ENCODE data around the gene KCNIP1.

KCNIP1 gene

DNA sequence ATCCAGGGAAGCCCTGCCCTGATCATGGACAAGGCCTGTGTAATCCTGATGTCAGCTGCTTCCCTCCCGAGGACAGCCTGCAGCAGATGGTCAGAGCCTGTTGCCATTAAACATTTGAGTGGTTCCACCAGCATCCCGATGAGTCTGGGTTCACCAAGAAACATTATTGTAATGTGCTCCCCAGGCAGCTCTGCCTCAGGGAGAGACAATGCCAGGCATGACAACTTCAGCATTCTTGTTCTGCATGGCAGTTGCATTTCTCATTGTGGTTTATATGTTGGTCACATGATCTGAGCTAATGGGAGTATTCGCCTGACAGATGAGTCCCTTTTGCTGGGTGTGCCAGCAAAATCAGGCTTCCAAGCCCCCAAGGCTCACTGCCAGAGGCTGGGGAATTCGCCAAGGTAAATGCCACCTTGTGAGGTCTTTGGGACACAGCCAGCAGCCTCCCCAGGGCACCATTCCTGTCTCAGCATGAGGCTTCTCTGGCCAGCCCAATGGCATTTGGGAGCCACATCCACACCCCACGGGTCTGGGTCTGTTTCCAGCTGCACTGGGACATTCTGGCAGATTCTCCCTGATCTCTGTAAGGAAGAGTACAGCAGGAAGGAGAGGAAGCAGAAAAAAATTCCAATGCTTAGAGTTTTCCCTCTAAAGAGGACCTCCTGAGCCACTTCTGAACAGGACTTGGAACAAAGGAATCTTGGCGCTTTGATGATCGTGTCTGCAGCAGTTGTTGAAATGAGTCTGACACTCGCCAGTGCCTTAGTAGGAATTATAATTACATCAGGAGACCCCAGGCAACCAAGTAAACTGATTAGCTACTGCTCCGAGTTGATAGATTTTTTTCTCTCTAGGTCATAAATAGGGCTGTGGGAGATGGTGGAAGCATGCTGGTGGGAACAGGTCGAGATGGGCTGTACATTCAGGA, 18.7 kb downstream of the KCNIP1 start:
- Histone ChIP-seq H3K27ac (replicated peaks) (no peak overlapping the region), H3K4me3 (replicated peaks; ENCODE audit: insufficient read depth, low read length) (no peak overlapping the region), H3K27me3 (ENCODE audit: insufficient read depth, poor library complexity, severe bottlenecking) (no peaks in the 10 kb centered on the region)
- no peak for DNase-seq (ENCODE audit: low read depth in 1 of 2, low spot score in 1 of 2)
- TF ChIP-seq, protein P1, sequence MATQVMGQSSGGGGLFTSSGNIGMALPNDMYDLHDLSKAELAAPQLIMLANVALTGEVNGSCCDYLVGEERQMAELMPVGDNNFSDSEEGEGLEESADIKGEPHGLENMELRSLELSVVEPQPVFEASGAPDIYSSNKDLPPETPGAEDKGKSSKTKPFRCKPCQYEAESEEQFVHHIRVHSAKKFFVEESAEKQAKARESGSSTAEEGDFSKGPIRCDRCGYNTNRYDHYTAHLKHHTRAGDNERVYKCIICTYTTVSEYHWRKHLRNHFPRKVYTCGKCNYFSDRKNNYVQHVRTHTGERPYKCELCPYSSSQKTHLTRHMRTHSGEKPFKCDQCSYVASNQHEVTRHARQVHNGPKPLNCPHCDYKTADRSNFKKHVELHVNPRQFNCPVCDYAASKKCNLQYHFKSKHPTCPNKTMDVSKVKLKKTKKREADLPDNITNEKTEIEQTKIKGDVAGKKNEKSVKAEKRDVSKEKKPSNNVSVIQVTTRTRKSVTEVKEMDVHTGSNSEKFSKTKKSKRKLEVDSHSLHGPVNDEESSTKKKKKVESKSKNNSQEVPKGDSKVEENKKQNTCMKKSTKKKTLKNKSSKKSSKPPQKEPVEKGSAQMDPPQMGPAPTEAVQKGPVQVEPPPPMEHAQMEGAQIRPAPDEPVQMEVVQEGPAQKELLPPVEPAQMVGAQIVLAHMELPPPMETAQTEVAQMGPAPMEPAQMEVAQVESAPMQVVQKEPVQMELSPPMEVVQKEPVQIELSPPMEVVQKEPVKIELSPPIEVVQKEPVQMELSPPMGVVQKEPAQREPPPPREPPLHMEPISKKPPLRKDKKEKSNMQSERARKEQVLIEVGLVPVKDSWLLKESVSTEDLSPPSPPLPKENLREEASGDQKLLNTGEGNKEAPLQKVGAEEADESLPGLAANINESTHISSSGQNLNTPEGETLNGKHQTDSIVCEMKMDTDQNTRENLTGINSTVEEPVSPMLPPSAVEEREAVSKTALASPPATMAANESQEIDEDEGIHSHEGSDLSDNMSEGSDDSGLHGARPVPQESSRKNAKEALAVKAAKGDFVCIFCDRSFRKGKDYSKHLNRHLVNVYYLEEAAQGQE (IDR thresholded peaks at IDR 0.05; ENCODE audit: insufficient replicate concordance, low read depth): no peak
- TF ChIP-seq, protein P2, sequence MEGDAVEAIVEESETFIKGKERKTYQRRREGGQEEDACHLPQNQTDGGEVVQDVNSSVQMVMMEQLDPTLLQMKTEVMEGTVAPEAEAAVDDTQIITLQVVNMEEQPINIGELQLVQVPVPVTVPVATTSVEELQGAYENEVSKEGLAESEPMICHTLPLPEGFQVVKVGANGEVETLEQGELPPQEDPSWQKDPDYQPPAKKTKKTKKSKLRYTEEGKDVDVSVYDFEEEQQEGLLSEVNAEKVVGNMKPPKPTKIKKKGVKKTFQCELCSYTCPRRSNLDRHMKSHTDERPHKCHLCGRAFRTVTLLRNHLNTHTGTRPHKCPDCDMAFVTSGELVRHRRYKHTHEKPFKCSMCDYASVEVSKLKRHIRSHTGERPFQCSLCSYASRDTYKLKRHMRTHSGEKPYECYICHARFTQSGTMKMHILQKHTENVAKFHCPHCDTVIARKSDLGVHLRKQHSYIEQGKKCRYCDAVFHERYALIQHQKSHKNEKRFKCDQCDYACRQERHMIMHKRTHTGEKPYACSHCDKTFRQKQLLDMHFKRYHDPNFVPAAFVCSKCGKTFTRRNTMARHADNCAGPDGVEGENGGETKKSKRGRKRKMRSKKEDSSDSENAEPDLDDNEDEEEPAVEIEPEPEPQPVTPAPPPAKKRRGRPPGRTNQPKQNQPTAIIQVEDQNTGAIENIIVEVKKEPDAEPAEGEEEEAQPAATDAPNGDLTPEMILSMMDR (IDR thresholded peaks at IDR 0.05; ENCODE audit: insufficient read depth, low read length): no peak
- TF ChIP-seq GABPA (IDR thresholded peaks at IDR 0.05; ENCODE audit: low read depth): no peak
- TF ChIP-seq SPI1 (IDR thresholded peaks at IDR 0.05; ENCODE audit: borderline replicate concordance, low read depth): no peak
- no peak for TF ChIP-seq POLR2AphosphoS5 (IDR thresholded peaks at IDR 0.05; ENCODE audit: low read depth)

DNA sequence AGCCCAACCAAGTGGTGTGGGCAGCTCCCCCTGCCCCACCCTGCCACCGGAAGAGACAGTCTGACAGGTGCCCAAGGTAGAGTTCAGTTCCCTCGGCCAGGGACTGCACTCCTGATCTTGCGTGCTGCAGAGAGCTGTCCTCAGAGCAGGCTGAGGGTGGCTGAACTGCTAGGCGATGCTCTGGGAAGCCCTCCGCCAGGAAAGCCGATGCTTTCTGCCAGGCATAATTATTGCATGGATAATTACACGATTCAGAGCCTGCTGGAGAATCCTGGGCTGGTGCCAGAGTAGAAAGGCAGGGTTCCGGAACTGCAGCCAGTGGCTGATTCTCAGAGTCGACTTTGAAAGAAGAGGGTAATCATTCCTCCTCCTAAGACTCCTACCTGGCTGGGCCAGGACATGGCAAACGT, 19.3 kb downstream of the KCNIP1 start:
- no peak for DNase-seq (ENCODE audit: low read depth in 1 of 2, low spot score in 1 of 2)
- TF ChIP-seq, protein P1 (IDR thresholded peaks at IDR 0.05; ENCODE audit: insufficient replicate concordance, low read depth): no peak
- TF ChIP-seq SPI1 (IDR thresholded peaks at IDR 0.05; ENCODE audit: borderline replicate concordance, low read depth) (no peak), POLR2AphosphoS5 (IDR thresholded peaks at IDR 0.05; ENCODE audit: low read depth) (no peak), GABPA (IDR thresholded peaks at IDR 0.05; ENCODE audit: low read depth) (no peak)
- TF ChIP-seq, protein P2 (IDR thresholded peaks at IDR 0.05; ENCODE audit: insufficient read depth, low read length): no peak
- H3K4me3 ChIP-seq (replicated peaks; ENCODE audit: insufficient read depth, low read length): no peak overlapping the region
- H3K27ac ChIP-seq (replicated peaks): no peak overlapping the region
- H3K27me3 ChIP-seq (ENCODE audit: insufficient read depth, poor library complexity, severe bottlenecking): no peaks in the 10 kb centered on the region

DNA sequence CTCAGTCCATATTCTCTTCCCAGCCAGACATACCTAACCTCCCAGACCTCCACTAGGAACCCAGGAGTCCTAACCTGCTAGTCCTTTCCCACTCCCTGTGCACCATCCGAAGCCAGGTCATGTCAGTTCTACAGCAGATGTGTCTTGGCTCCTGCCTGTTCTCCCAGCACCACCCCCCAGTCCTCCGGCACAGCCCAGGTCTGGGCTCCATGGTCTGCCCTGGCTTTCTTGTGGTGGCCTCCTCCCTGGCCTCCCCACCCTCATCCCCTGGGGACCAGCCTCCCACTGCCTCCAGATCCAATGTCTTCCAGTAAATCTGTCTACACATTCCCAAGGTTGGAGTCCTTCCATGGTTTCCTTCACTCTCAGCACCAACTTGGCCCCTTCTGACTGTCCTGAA, 20.0 kb downstream of the KCNIP1 start:
- Histone ChIP-seq H3K27me3 (ENCODE audit: insufficient read depth, poor library complexity, severe bottlenecking) (peaks cover 3% of the 10 kb centered on the region), H3K4me3 (replicated peaks; ENCODE audit: insufficient read depth, low read length) (no peak overlapping the region), H3K27ac (replicated peaks) (no peak overlapping the region)
- no peak for DNase-seq (ENCODE audit: low read depth in 1 of 2, low spot score in 1 of 2)
- TF ChIP-seq GABPA (IDR thresholded peaks at IDR 0.05; ENCODE audit: low read depth) (no peak), POLR2AphosphoS5 (IDR thresholded peaks at IDR 0.05; ENCODE audit: low read depth) (no peak), SPI1 (IDR thresholded peaks at IDR 0.05; ENCODE audit: borderline replicate concordance, low read depth) (no peak)
- TF ChIP-seq, protein P1 (IDR thresholded peaks at IDR 0.05; ENCODE audit: insufficient replicate concordance, low read depth): no peak
- TF ChIP-seq, protein P2 (IDR thresholded peaks at IDR 0.05; ENCODE audit: insufficient read depth, low read length): no peak

All from HL-60 (cell line).